IPS-18c (cell line): ENCODE data around the gene XG.
"Not testable (repeated sequence)": the region's sequence is repeated elsewhere in the genome, so short reads cannot be mapped to it uniquely, and the experiment has no call there.

Source experiments
- H3K4me3 ChIP-seq: 2 replicates; pipeline ENCODE4 v1.7.0; 2013; ENCODE audit warnings: low read depth, mild to moderate bottlenecking, low read length, moderate library complexity; ENCODE audit not compliant: insufficient read depth
- H3K9me3 ChIP-seq: one replicate; pipeline ENCODE4 v1.6.1; 2013; ENCODE audit warnings: mild to moderate bottlenecking, low read length, moderate library complexity; ENCODE audit not compliant: control insufficient read depth, insufficient read depth

The XG gene

GRCh38 chrX:2796808-2797207 is 45.0 kb downstream of the XG start:
- not testable (repeated sequence) for H3K9me3 ChIP-seq, H3K4me3 ChIP-seq

GRCh38 chrX:2799369-2799768 is 47.5 kb downstream of the XG start:
- H3K4me3 ChIP-seq: no peak overlapping the region

GRCh38 chrX:2799980-2800379 is 48.1 kb downstream of the XG start:
- H3K4me3 ChIP-seq: peak overlapping the region; percentile 60
- not testable (repeated sequence) for H3K9me3 ChIP-seq

More at GRCh38 chrX:2799369-2799768, 47.5 kb downstream of the XG start:
- no peaks in the 10 kb centered on the region for H3K9me3 ChIP-seq

- Histone ChIP-seq H3K9me3 (no peaks in the 10 kb centered on the region), H3K4me3 (peak overlapping the region; percentile 30)
Observed at GRCh38 chrX:2801223-2801622, 49.4 kb downstream of the XG start.

GRCh38 chrX:2802376-2803090 is 50.7 kb downstream of the XG start:
- not testable (repeated sequence) for H3K9me3 ChIP-seq, H3K4me3 ChIP-seq

GRCh38 chrX:2803486-2803885 is 51.6 kb downstream of the XG start:
- H3K9me3 ChIP-seq, H3K4me3 ChIP-seq: not testable (repeated sequence)

- H3K9me3 ChIP-seq, H3K4me3 ChIP-seq: not testable (repeated sequence)
Observed at GRCh38 chrX:2804106-2804843, 52.4 kb downstream of the XG start.

- H3K4me3 ChIP-seq, H3K9me3 ChIP-seq: not testable (repeated sequence)
Observed at GRCh38 chrX:2804858-2805257, 53.0 kb downstream of the XG start.

- Histone ChIP-seq H3K9me3 (peaks cover 2% of the 10 kb centered on the region), H3K4me3 (no peak overlapping the region)
Observed at GRCh38 chrX:2811271-2811670, 59.4 kb downstream of the XG start.

- H3K9me3 ChIP-seq, H3K4me3 ChIP-seq: not testable (repeated sequence)
Observed at GRCh38 chrX:2812161-2812907, 60.5 kb downstream of the XG start.

- no peak overlapping the region for H3K4me3 ChIP-seq
- no peaks in the 10 kb centered on the region for H3K9me3 ChIP-seq
Observed at GRCh38 chrX:2817036-2817435, 65.2 kb downstream of the XG start.

- H3K4me3 ChIP-seq: no peak overlapping the region
- no peaks in the 10 kb centered on the region for H3K9me3 ChIP-seq
Observed at GRCh38 chrX:2819345-2820135, 67.7 kb downstream of the XG start.

- H3K4me3 ChIP-seq: no peak overlapping the region
- H3K9me3 ChIP-seq: no peaks in the 10 kb centered on the region
Observed at GRCh38 chrX:2820136-2820771, 68.4 kb downstream of the XG start.

GRCh38 chrX:2823795-2824386 is 72.1 kb downstream of the XG start:
- H3K9me3 ChIP-seq: no peaks in the 10 kb centered on the region
- no peak overlapping the region for H3K4me3 ChIP-seq

GRCh38 chrX:2824886-2825285 is 73.0 kb downstream of the XG start:
- H3K4me3 ChIP-seq: no peak overlapping the region
- H3K9me3 ChIP-seq: no peaks in the 10 kb centered on the region

- peak within 1 kb of the TSS; percentile 66 for H3K4me3 ChIP-seq
- no peaks in the 10 kb centered on the region for H3K9me3 ChIP-seq
Observed at GRCh38 chrX:2828344-2828958, 76.6 kb downstream of the XG start, which contains the start of gene GYG2. GYG2 (plus strand) TSS chrX:2828930; CDS start chrX:2830189, 1,259 bp downstream.
